ENCODE measurements around the gene RHBDD3.
A peak's percentile ranks its signal among the peaks of the same experiment; 100 is the strongest.

The RHBDD3 gene
- 11.8 reads per million, percentile 35 among the genes with 10 or more reads in this experiment for total RNA-seq

- peak; percentile 93 for DNase-seq
Measured at GRCh38 chr22:29267858-29268510, at the start of gene RHBDD3, which contains the start of gene EWSR1. Gene RHBDD3, minus strand, starts transcription at chr22:29267981. Its CDS starts 2,355 bp downstream, at chr22:29265626. Gene EWSR1, plus strand, starts transcription at chr22:29268268. Its CDS starts 69 bp downstream, at chr22:29268337.

GRCh38 chr22:29316141-29316828, 48.5 kb upstream of the RHBDD3 start:
- DNase-seq, result no peak

GRCh38 chr22:29315286-29316140, 47.7 kb upstream of the RHBDD3 start, which contains the start of gene RASL10A:
Gene RASL10A, minus strand, starts transcription at chr22:29315697. Its CDS starts 451 bp downstream, at chr22:29315246.
- DNase-seq, result no peak

DNA sequence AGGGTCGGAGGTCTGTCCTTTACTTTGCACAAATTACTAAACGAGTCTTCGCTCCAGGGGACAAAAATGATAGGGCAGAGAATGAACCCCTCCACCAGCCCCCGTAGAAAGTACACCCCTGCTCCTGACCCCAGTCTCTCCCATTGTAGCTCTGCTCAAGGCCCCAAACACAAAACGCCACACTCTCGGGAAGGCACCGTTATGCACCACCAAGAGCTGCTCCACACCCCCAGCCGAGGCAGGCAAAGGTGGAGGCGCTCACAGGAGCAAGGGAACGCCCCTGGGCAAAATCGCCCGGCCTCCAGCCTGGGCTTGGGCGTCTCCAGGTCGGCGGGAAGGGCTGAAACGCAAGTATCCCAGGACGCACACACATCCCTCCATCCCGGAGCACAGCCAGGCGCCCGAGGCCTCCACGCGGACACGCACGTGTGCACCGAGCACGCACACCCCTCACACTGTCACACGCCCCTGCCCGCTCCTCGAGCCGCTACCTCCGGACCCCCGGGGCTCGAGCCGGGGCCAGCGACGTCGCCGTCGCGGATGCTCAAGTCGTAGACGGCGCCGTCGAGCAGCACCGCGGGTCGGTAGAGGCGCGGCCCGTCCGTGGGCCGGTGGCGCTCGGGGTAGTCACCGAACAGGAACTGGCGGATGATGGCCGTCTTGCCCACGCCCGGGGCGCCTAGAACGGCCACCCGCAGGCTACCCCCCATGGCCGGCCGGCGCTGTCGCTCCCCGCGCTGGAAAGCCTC, 46.9 kb upstream of the RHBDD3 start:
- DNase-seq, result no peak

GRCh38 chr22:29313576-29314466, 46.0 kb upstream of the RHBDD3 start:
- no peak for DNase-seq

DNA sequence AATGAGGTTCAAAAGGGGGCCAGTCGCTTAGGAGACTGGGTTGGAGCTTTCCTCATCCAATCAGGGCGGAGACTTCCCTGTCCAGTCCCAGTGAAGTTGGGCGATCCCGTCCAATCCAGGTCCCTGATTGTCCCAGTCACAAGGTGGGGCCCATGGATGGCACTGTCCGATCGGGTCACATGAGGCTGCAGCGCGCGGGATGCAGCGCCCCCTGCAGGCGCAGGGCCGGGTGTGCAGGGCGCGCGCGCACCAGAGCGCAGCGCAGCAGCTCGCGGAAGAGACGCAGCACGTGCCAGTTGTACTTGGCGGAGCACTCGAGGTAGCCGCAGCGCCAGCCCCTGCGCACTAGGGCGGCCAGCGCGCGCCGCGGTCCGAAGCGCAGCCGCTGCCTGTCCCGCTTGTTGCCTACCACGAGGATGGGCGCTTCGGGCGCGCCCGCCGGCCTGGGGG, 45.4 kb upstream of the RHBDD3 start:
- DNase-seq, result no peak

GRCh38 chr22:29312218-29313125, 44.7 kb upstream of the RHBDD3 start:
- no peak for DNase-seq

GRCh38 chr22:29311464-29312217, 43.9 kb upstream of the RHBDD3 start:
- DNase-seq, result no peak

- DNase-seq, result no peak
Measured at GRCh38 chr22:29310863-29311339, 43.1 kb upstream of the RHBDD3 start.

- no peak for DNase-seq
Measured at GRCh38 chr22:29310065-29310862, 42.5 kb upstream of the RHBDD3 start.

DNA sequence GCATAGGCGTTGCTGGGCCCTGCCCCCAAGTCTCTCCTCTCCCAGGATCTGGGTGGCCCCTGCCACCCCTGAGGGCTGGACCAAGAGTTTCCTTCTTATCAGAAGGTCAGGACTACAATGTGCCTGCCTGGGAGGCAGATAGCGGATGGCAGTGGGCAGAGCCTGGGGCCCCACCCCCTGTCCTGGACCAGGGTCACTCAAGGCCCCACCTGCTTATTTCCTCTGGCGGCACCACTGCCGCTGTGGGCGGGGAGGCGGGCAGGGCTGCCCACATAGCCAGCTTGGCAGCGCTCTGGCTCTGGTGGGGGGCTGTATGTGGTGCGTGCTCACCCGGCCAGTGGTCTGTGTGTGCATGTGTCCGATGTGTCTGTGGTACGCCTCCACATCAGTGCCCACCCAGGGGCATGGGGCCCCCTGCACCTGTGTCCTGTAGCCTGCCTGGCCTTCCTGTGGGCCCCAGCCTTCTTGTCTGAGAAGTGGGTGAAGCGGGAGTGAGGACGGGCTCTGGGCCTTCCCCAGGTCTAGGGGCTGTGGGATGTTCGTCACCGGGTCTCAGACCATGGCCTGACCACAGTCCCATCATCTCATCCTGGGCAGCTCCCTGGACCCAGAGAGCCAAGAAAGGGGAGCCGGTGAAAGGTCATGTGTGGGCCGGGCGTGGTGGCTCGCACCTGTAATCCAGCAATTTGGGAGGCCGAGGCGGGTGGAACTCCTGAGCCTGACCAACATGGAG, 41.7 kb upstream of the RHBDD3 start:
- no peak for DNase-seq

GRCh38 chr22:29308791-29309262, 41.0 kb upstream of the RHBDD3 start:
- DNase-seq, result no peak

GRCh38 chr22:29308148-29308790, 40.5 kb upstream of the RHBDD3 start:
- no peak for DNase-seq

GRCh38 chr22:29307596-29308147, 39.9 kb upstream of the RHBDD3 start:
- no peak for DNase-seq

- no peak for DNase-seq
Measured at GRCh38 chr22:29306835-29307595, 39.2 kb upstream of the RHBDD3 start.

Data from effector CD4-positive, alpha-beta T cell (primary cell).